HCT116 (cell line): ENCODE measurements around the gene GRID2. TPM values are rescaled to one million over a fixed set of nuclear protein-coding genes. Genes with fewer than 3 reads are reported as not detected.
A peak's percentile ranks its signal among the peaks of the same experiment; 100 is the strongest.

Experiments
- ATAC-seq: fragments of 200-7000 bp; cut with Tn5 transposase; 2 replicates; pipeline ENCODE4 v1.9.1; 2020; ENCODE audit warnings: mild to moderate bottlenecking, moderate library complexity
- BruUV-seq: library from RNA; stranded (reverse); fragments of 400-500 nt; replicated peaks from 2 replicates; lab custom pipeline; 2021; lab: Mats Ljungman, UMichigan
- CTCF ChIA-PET: fragments of 300-600 bp; sonication (Branson Sonifier 250); formaldehyde crosslinking; loops from one replicate; lab custom pipeline; 2021; ENCODE audit warnings: antibody characterized with exemption; lab: Charles Lee
- POLR2A ChIA-PET: fragments of 300-600, 350-600 bp; sonication (Branson Sonifier 250); formaldehyde crosslinking; loops from one replicate; lab custom pipeline; 2021; ENCODE audit warnings: antibody characterized with exemption; lab: Charles Lee
- RAD21 ChIA-PET, 2 experiments: fragments of 300-600 bp; sonication (Branson Sonifier 250); formaldehyde crosslinking; loops; one replicate each; lab custom pipeline; 2023; ENCODE audit warnings: low total read pairs in 2 of 2; ENCODE audit not compliant: uncharacterized antibody in 2 of 2, unreplicated experiment in 2 of 2, low non-redundant PET in 1 of 2; lab: Charles Lee
- DNase-seq: peaks from one replicate; pipeline ENCODE4 v3.0.0-alpha.2; 2010; ENCODE audit warnings: low read depth, low spot score
- H2AFZ ChIP-seq: fragments of 200-600 bp; shearing (Covaris generic), sonication (generic); 2 replicates; pipeline ENCODE4 v1.6.1; 2017; ENCODE audit warnings: low read depth, mixed run types, mixed read lengths, antibody characterized with exemption, low read length; ENCODE audit not compliant: poor library complexity, severe bottlenecking
- H3K27ac ChIP-seq: 2 replicates; pipeline ENCODE4 v1.5.1; 2012; ENCODE audit warnings: low read depth, low read length
- H3K27me3 ChIP-seq: fragments of 200-600 bp; sonication (generic); 2 replicates; pipeline ENCODE4 v1.6.1; 2016; ENCODE audit warnings: mixed run types, low read length, mixed read lengths; ENCODE audit not compliant: insufficient read depth
- H3K36me3 ChIP-seq, 2 experiments: fragments of 200-500 bp in 1 of 2; fragments of 200-600 bp in 1 of 2; sonication (Bioruptor generic) in 1 of 2; sonication (generic) in 1 of 2; 2 replicates each; pipeline versions ENCODE4 v1.5.1 to v1.6.1; 2014 to 2016; ENCODE audit warnings: low read length in 2 of 2, inconsistent platforms in 1 of 2, mixed read lengths in 1 of 2, mixed run types in 1 of 2; ENCODE audit not compliant: insufficient read depth in 2 of 2, control insufficient read depth in 1 of 2
- H3K4me1 ChIP-seq, 2 experiments: fragments of 200-600 bp in 1 of 2; sonication (generic) in 1 of 2; 2 replicates each; pipeline versions ENCODE4 v1.5.1 to v1.6.1; 2012 to 2017; ENCODE audit warnings: low read length in 2 of 2, inconsistent platforms in 1 of 2, mild to moderate bottlenecking in 1 of 2, mixed read lengths in 1 of 2, mixed run types in 1 of 2, moderate library complexity in 1 of 2; ENCODE audit not compliant: insufficient read depth in 2 of 2, control insufficient read depth in 1 of 2
- H3K4me2 ChIP-seq: fragments of 200-600 bp; sonication (generic); 2 replicates; pipeline ENCODE4 v1.6.1; 2017; ENCODE audit warnings: mixed run types, low read length, mixed read lengths
- H3K4me3 ChIP-seq, 2 experiments: fragments of 200-600 bp in 1 of 2; sonication (generic) in 1 of 2; replicated peaks in 1 of 2; 2 replicates each; pipeline ENCODE4 v1.5.1; 2011 to 2016; ENCODE audit warnings: low read length in 2 of 2, control low read depth in 1 of 2, low read depth in 1 of 2, mild to moderate bottlenecking in 1 of 2, mixed read lengths in 1 of 2, mixed run types in 1 of 2
- H3K79me2 ChIP-seq: fragments of 200-600 bp; sonication (generic); 2 replicates; pipeline ENCODE4 v1.6.1; 2017; ENCODE audit warnings: mild to moderate bottlenecking, mixed run types, low read length, moderate library complexity, mixed read lengths; ENCODE audit not compliant: insufficient read depth
- H3K9ac ChIP-seq: fragments of 200-600 bp; sonication (generic); 2 replicates; pipeline ENCODE4 v1.6.1; 2016; ENCODE audit warnings: low read length, mixed read lengths
- H3K9me2 ChIP-seq: fragments of 200-600 bp; sonication (generic), shearing (Covaris generic); 2 replicates; pipeline ENCODE4 v1.6.1; 2017; ENCODE audit warnings: mixed run types, mild to moderate bottlenecking, moderate library complexity; ENCODE audit not compliant: insufficient read depth
- H3K9me3 ChIP-seq, 2 experiments: fragments of 200-500 bp in 1 of 2; fragments of 200-600 bp in 1 of 2; sonication (Bioruptor generic) in 1 of 2; sonication (generic) in 1 of 2; 2 replicates each; pipeline ENCODE4 v1.6.1; 2014 to 2017; ENCODE audit warnings: low read length in 2 of 2, mixed read lengths in 2 of 2, inconsistent platforms in 1 of 2, low read depth in 1 of 2, mild to moderate bottlenecking in 1 of 2, mixed run types in 1 of 2, moderate library complexity in 1 of 2; ENCODE audit not compliant: control insufficient read depth in 1 of 2, insufficient read depth in 1 of 2
- H4K20me1 ChIP-seq: fragments of 200-600 bp; sonication (generic), shearing (Covaris generic); 2 replicates; pipeline ENCODE4 v1.6.1; 2017; ENCODE audit warnings: mixed run types, mild to moderate bottlenecking, moderate library complexity; ENCODE audit not compliant: insufficient read depth
- CEBPB ChIP-seq: IDR thresholded peaks from 2 replicates; pipeline ENCODE4 v1.6.1; 2012; ENCODE audit warnings: low read depth
- EGR1 ChIP-seq: IDR thresholded peaks from 2 replicates; pipeline ENCODE4 v1.6.1; 2012; ENCODE audit warnings: low read depth
- ELF1 ChIP-seq: IDR thresholded peaks from 2 replicates; pipeline ENCODE4 v1.6.1; 2012; ENCODE audit warnings: low read depth, borderline replicate concordance
- EZH2phosphoT487 ChIP-seq: fragments of 200-600 bp; IDR thresholded peaks from 2 replicates; pipeline ENCODE4 v1.6.1; 2018; ENCODE audit warnings: antibody characterized with exemption, borderline replicate concordance
- POLR2AphosphoS5 ChIP-seq: IDR thresholded peaks from 2 replicates; pipeline ENCODE4 v1.6.1; 2011; ENCODE audit warnings: mild to moderate bottlenecking, low read depth, low read length, moderate library complexity
- intact Hi-C: fragments of 100-400 bp; cut with micrococcal nuclease; formaldehyde crosslinking; loops from 2 replicates; pipeline ENCODE4 v1.10.0; 2022
- total RNA-seq: library from RNA; stranded (reverse); gene quantifications from one replicate; pipeline ENCODE4 v1.2.1, GENCODE V29; 2021; ENCODE audit not compliant: unreplicated experiment

Gene GRID2
- total RNA-seq, 1 experiment from 2014 or later: not detected

DNA sequence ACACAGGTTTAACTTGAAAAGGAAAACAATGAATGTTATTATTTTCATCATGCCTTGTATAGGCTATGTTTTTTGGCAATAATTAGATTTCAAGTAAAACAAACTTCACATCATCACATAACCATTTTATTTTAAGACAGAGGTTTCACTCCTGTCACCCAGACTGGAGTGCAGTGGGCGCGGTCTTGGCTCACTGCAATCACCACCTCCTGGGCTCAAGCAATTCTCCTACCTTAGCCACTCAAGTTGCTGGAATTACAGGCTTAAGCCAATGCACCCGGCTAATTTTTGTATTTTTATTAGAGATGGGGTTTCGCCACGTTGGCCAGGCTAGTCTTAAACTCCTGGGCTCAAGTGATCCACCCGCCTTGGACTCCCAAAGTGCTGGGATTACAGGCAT is 866.2 kb downstream of the GRID2 start:
- POLR2A ChIA-PET: no interaction called here
- CTCF ChIA-PET: no interaction called here
- Histone ChIP-seq H2AFZ (no peak overlapping the region), H3K79me2 (no peaks in the 10 kb centered on the region), H3K4me2 (no peak overlapping the region), H3K4me1 (no peaks in the 10 kb centered on the region), H3K27me3 (no peaks in the 10 kb centered on the region), H3K9me3 (no peaks in the 10 kb centered on the region), H4K20me1 (no peaks in the 10 kb centered on the region), H3K9ac (no peak overlapping the region), H3K27ac (no peak overlapping the region), H3K9me2 (no peaks in the 10 kb centered on the region), H3K4me3 (no peak overlapping the region), H3K36me3 (no peaks in the 10 kb centered on the region)
- ATAC-seq: no peak
- intact Hi-C loops: no loop called here
- BruUV-seq: no TSS peak
- no peak for DNase-seq
- RAD21 ChIA-PET: no interaction called here
- TF ChIP-seq EGR1 (no peak), POLR2AphosphoS5 (no peak)

DNA sequence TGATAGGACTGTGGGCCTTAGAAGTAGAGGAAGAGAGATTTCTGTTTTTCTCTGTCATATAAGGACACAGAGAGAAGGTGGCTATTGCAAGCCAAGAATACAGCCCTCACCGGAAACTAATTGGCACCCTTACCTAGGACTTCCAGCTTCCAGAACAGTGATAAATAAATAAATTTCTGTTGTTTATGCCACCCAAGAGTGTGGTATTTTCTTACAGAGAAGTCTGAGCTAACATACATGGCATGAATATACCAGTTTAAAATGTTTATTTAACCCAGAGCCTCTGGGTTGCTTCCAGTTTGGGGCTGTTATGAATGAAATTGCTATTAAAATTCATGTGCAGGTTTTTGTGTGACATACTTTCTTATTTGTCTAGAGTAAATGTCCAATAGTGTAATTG is 870.8 kb downstream of the GRID2 start:
- CTCF ChIA-PET: no interaction called here
- H2AFZ ChIP-seq: no peak overlapping the region
- no peaks in the 10 kb centered on the region for H3K4me1 ChIP-seq
- no peaks in the 10 kb centered on the region for H4K20me1 ChIP-seq
- H3K36me3 ChIP-seq: no peaks in the 10 kb centered on the region
- no peak for DNase-seq
- TF ChIP-seq EZH2phosphoT487: no peak
- no peaks in the 10 kb centered on the region for H3K79me2 ChIP-seq
- ATAC-seq: no peak
- no peak overlapping the region for H3K4me3 ChIP-seq
- H3K9me2 ChIP-seq: no peaks in the 10 kb centered on the region
- intact Hi-C loops: no loop called here
- H3K9me3 ChIP-seq: no peaks in the 10 kb centered on the region
- no TSS peak for BruUV-seq
- no peak overlapping the region for H3K9ac ChIP-seq
- no peak overlapping the region for H3K27ac ChIP-seq
- POLR2A ChIA-PET: no interaction called here
- H3K4me2 ChIP-seq: no peak overlapping the region
- RAD21 ChIA-PET: no interaction called here
- no peaks in the 10 kb centered on the region for H3K27me3 ChIP-seq

- H3K9ac ChIP-seq: no peak overlapping the region
- no peaks in the 10 kb centered on the region for H3K9me3 ChIP-seq
- no peaks in the 10 kb centered on the region for H3K79me2 ChIP-seq
- ChIA-PET CTCF (interaction anchor here (2.0 kb wide), 1 partner anchor 21 kb away, joined by 8 read pairs; no protein-coding TSS in a partner anchor), POLR2A (interaction anchor here (0.7 kb wide), 1 partner anchor 561 kb away, joined by 3 read pairs; no protein-coding TSS in a partner anchor), RAD21 (no interaction called here)
- no peak overlapping the region for H2AFZ ChIP-seq
- DNase-seq (no peak), ATAC-seq (no peak)
- H3K4me3 ChIP-seq: no peak overlapping the region
- H3K36me3 ChIP-seq: no peaks in the 10 kb centered on the region
- H3K4me2 ChIP-seq: no peak overlapping the region
- no peaks in the 10 kb centered on the region for H3K27me3 ChIP-seq
- H3K4me1 ChIP-seq: no peaks in the 10 kb centered on the region
- intact Hi-C loops: no loop called here
- H3K9me2 ChIP-seq: no peaks in the 10 kb centered on the region
- no peak overlapping the region for H3K27ac ChIP-seq
- 0 out of 2 replicates have a peak, but pooled peaks have one; percentile 9 for TF ChIP-seq CEBPB
- TF ChIP-seq ELF1: no peak
- no peaks in the 10 kb centered on the region for H4K20me1 ChIP-seq
- BruUV-seq: no TSS peak
Observed at GRCh38 chr4:93178279-93178678, 874.5 kb downstream of the GRID2 start.
